ENCODE measurements around the gene ACSF3.

ACSF3 gene

GRCh38 chr16:89198417-89199240 is 105.0 kb downstream of the ACSF3 start:
- no peak for ATAC-seq
- TF ChIP-seq ZNF8 (CRISPR knock-in tag; IDR thresholded peaks at IDR 0.05) (no peak), CSDC2 (CRISPR knock-in tag; IDR thresholded peaks at IDR 0.05) (no peak), ZFP30 (CRISPR knock-in tag; IDR thresholded peaks at IDR 0.05) (no peak), RARB (CRISPR knock-in tag; IDR thresholded peaks at IDR 0.05) (no peak), TCF4 (CRISPR knock-in tag; IDR thresholded peaks at IDR 0.05; ENCODE audit: borderline replicate concordance) (no peak), ZNF70 (CRISPR knock-in tag; IDR thresholded peaks at IDR 0.05) (no peak), GLIS3 (CRISPR knock-in tag; IDR thresholded peaks at IDR 0.05) (no peak), ARNTL (CRISPR knock-in tag; IDR thresholded peaks at IDR 0.05; ENCODE audit: borderline replicate concordance, low read depth) (no peak), ZC3H10 (CRISPR knock-in tag; IDR thresholded peaks at IDR 0.05) (no peak), PATZ1 (CRISPR knock-in tag; IDR thresholded peaks at IDR 0.05; ENCODE audit: borderline replicate concordance) (no peak), CREB5 (CRISPR knock-in tag; IDR thresholded peaks at IDR 0.05; ENCODE audit: low read depth) (no peak), ESRRG (CRISPR knock-in tag; IDR thresholded peaks at IDR 0.05) (no peak), CSRNP3 (CRISPR knock-in tag; IDR thresholded peaks at IDR 0.05) (no peak)

- TF ChIP-seq SNAI2 (CRISPR knock-in tag; IDR thresholded peaks at IDR 0.05) (no peak), TSHZ2 (CRISPR knock-in tag; IDR thresholded peaks at IDR 0.05) (no peak)
- no peak for ATAC-seq
Observed at GRCh38 chr16:89199241-89200123, 105.8 kb downstream of the ACSF3 start.

- TF ChIP-seq ZNF565 (CRISPR knock-in tag; conservative IDR thresholded peaks at IDR 0.05; ENCODE audit: low read depth), result no peak
- no peak for TF ChIP-seq ZNF8 (CRISPR knock-in tag; IDR thresholded peaks at IDR 0.05)
- no peak for TF ChIP-seq ZFP3 (CRISPR knock-in tag; IDR thresholded peaks at IDR 0.05)
- TF ChIP-seq POU6F1 (CRISPR knock-in tag; IDR thresholded peaks at IDR 0.05; ENCODE audit: borderline replicate concordance, low read depth), result no peak
- no peak for TF ChIP-seq CREB5 (CRISPR knock-in tag; IDR thresholded peaks at IDR 0.05; ENCODE audit: low read depth)
- no peak for TF ChIP-seq ARNTL (CRISPR knock-in tag; IDR thresholded peaks at IDR 0.05; ENCODE audit: borderline replicate concordance, low read depth)
- no peak for TF ChIP-seq TCF4 (CRISPR knock-in tag; IDR thresholded peaks at IDR 0.05; ENCODE audit: borderline replicate concordance)
- no peak for ATAC-seq
Observed at GRCh38 chr16:89200124-89200849, 106.6 kb downstream of the ACSF3 start, which contains the start of gene SLC22A31. Gene SLC22A31 (minus strand): TSS chr16:89200537. CDS start chr16:89200501, 36 bp downstream.

Measured in SK-N-SH treated with all-trans-retinoic acid at 6 μM for 48 hours (cell line).